IMR-90 (cell line): Measurements from ENCODE around the gene GRIN2D. TPM values are rescaled to one million over a fixed set of nuclear protein-coding genes. Genes with fewer than 3 reads are reported as not detected.

Experiments
- ATAC-seq: fragments of 200-7000 bp; cut with Tn5 transposase; 2 replicates; pipeline ENCODE4 v1.9.1; 2020; ENCODE audit warnings: low read depth, mild to moderate bottlenecking, moderate library complexity
- BruUV-seq: library from RNA; stranded (reverse); fragments of 400-500 nt; replicated peaks from 2 replicates; lab custom pipeline; 2021; lab: Mats Ljungman, UMichigan
- CTCF ChIA-PET: fragments of 300-600 bp; formaldehyde crosslinking; extraction: SDS; loops from one replicate; lab custom pipeline; 2021; ENCODE audit warnings: antibody characterized with exemption; lab: Yijun Ruan, JAX
- POLR2A ChIA-PET: fragments of 300-600 bp; sonication (Branson Sonifier 250); formaldehyde crosslinking; loops from one replicate; lab custom pipeline; 2022; ENCODE audit warnings: antibody characterized with exemption; ENCODE audit not compliant: unreplicated experiment; lab: Charles Lee
- DNase-seq: peaks from one replicate; pipeline ENCODE4 v3.0.0; 2013
- H2AFZ ChIP-seq: replicated peaks from 2 replicates; pipeline ENCODE3; 2013; ENCODE audit warnings: low read length, mild to moderate bottlenecking; ENCODE audit not compliant: poor library complexity
- H2AK5ac ChIP-seq: 2 replicates; pipeline ENCODE4 v1.6.1; 2013; ENCODE audit warnings: low read depth, low read length, inconsistent platforms
- H2AK9ac ChIP-seq: replicated peaks from 2 replicates; pipeline ENCODE3; 2013; ENCODE audit warnings: mild to moderate bottlenecking, low read depth, low read length, moderate library complexity; ENCODE audit not compliant: poor library complexity
- H2BK120ac ChIP-seq: 2 replicates; pipeline ENCODE4 v1.6.1; 2013; ENCODE audit warnings: low read depth, low read length, inconsistent platforms
- H2BK15ac ChIP-seq: 3 replicates; pipeline ENCODE4 v1.6.1; 2013; ENCODE audit warnings: low read depth, low read length, inconsistent platforms
- H2BK20ac ChIP-seq: 2 replicates; pipeline ENCODE4 v1.6.1; 2013; ENCODE audit warnings: low read depth, mild to moderate bottlenecking, inconsistent platforms, low read length, moderate library complexity
- H2BK5ac ChIP-seq: 2 replicates; pipeline ENCODE4 v1.6.1; 2013; ENCODE audit warnings: mild to moderate bottlenecking, low read depth, low read length, inconsistent platforms; ENCODE audit not compliant: poor library complexity, severe bottlenecking
- H3K14ac ChIP-seq: replicated peaks from 2 replicates; pipeline ENCODE4 v1.6.1; 2013; ENCODE audit warnings: low read depth, low read length, inconsistent platforms
- H3K18ac ChIP-seq: 2 replicates; pipeline ENCODE4 v1.6.1; 2013; ENCODE audit warnings: low read depth, low read length, control low read depth
- H3K23ac ChIP-seq: 2 replicates; pipeline ENCODE4 v1.6.1; 2013; ENCODE audit warnings: low read depth, low read length, inconsistent platforms
- H3K27ac ChIP-seq: 2 replicates; pipeline ENCODE4 v1.5.1; 2013; ENCODE audit warnings: mild to moderate bottlenecking, control low read depth, low read length; ENCODE audit not compliant: insufficient read depth
- H3K27me3 ChIP-seq: 2 replicates; pipeline ENCODE4 v1.6.1; 2013; ENCODE audit warnings: low read length; ENCODE audit not compliant: control insufficient read depth, insufficient read depth
- H3K36me3 ChIP-seq: 2 replicates; pipeline ENCODE4 v1.6.1; 2013; ENCODE audit warnings: low read length, mixed read lengths; ENCODE audit not compliant: control insufficient read depth, insufficient read depth
- H3K4ac ChIP-seq: 2 replicates; pipeline ENCODE4 v1.6.1; 2013; ENCODE audit warnings: low read depth, low read length, inconsistent platforms
- H3K4me1 ChIP-seq: 2 replicates; pipeline ENCODE4 v1.6.1; 2013; ENCODE audit warnings: low read length, mixed read lengths; ENCODE audit not compliant: control insufficient read depth, insufficient read depth
- H3K4me2 ChIP-seq: 2 replicates; pipeline ENCODE4 v1.6.1; 2013; ENCODE audit warnings: low read depth, mild to moderate bottlenecking, control low read depth, low read length, moderate library complexity
- H3K4me3 ChIP-seq: 2 replicates; pipeline ENCODE4 v1.5.1; 2013; ENCODE audit warnings: low read depth, mild to moderate bottlenecking, control low read depth, low read length, moderate library complexity; ENCODE audit not compliant: insufficient read depth
- H3K56ac ChIP-seq: 2 replicates; pipeline ENCODE4 v1.6.1; 2013; ENCODE audit warnings: low read length, inconsistent platforms; ENCODE audit not compliant: insufficient read depth; ENCODE audit errors: extremely low read depth
- H3K79me1 ChIP-seq, 2 experiments: 2 replicates each; pipeline ENCODE4 v1.6.1; 2013; ENCODE audit warnings: low read length in 2 of 2, inconsistent platforms in 1 of 2, low read depth in 1 of 2
- H3K9ac ChIP-seq: 2 replicates; pipeline ENCODE4 v1.6.1; 2013; ENCODE audit warnings: low read depth, low read length, control low read depth
- H3K9me1 ChIP-seq: 2 replicates; pipeline ENCODE4 v1.6.1; 2013; ENCODE audit warnings: low read length, inconsistent platforms; ENCODE audit not compliant: insufficient read depth
- H3K9me3 ChIP-seq: 2 replicates; pipeline ENCODE4 v1.6.1; 2013; ENCODE audit warnings: low read length; ENCODE audit not compliant: control insufficient read depth, insufficient read depth
- H4K20me1 ChIP-seq: 2 replicates; pipeline ENCODE4 v1.6.1; 2013; ENCODE audit warnings: low read length, inconsistent platforms; ENCODE audit not compliant: insufficient read depth
- H4K5ac ChIP-seq: 2 replicates; pipeline ENCODE4 v1.6.1; 2013; ENCODE audit warnings: mild to moderate bottlenecking, low read depth, low read length, control low read depth
- H4K8ac ChIP-seq, 2 experiments: 2 replicates each; pipeline ENCODE4 v1.6.1; 2013; ENCODE audit warnings: low read depth in 2 of 2, low read length in 2 of 2, control low read depth in 1 of 2, inconsistent platforms in 1 of 2
- H4K91ac ChIP-seq: 2 replicates; pipeline ENCODE4 v1.6.1; 2013; ENCODE audit warnings: low read depth, low read length, inconsistent platforms; ENCODE audit not compliant: insufficient read depth
- BHLHE40 ChIP-seq: fragments of 150-350 bp; IDR thresholded peaks from 2 replicates; pipeline ENCODE4 v1.6.1; 2016; ENCODE audit warnings: mild to moderate bottlenecking, low read depth, low read length
- CEBPB ChIP-seq: IDR thresholded peaks from 2 replicates; pipeline ENCODE4 v1.6.1; 2012; ENCODE audit warnings: low read depth, low read length, improper control_type of control experiment
- CTCF ChIP-seq: conservative IDR thresholded peaks from 2 replicates; pipeline ENCODE4 v1.5.1; 2012; ENCODE audit warnings: mild to moderate bottlenecking, low read depth, low read length, improper control_type of control experiment
- MAZ ChIP-seq: IDR thresholded peaks from 2 replicates; pipeline ENCODE4 v1.6.1; 2012; ENCODE audit warnings: low read depth, mild to moderate bottlenecking, low read length, improper control_type of control experiment, moderate library complexity, borderline replicate concordance
- NFE2L2 ChIP-seq: fragments of 150-350 bp; IDR thresholded peaks from 2 replicates; pipeline ENCODE4 v1.6.1; 2016; ENCODE audit warnings: low read depth, mild to moderate bottlenecking, low read length
- RAD21 ChIP-seq: IDR thresholded peaks from 2 replicates; pipeline ENCODE4 v1.6.1; 2012; ENCODE audit warnings: low read length, improper control_type of control experiment
- RCOR1 ChIP-seq: IDR thresholded peaks from 2 replicates; pipeline ENCODE4 v1.6.1; 2012; ENCODE audit warnings: mild to moderate bottlenecking, low read length, improper control_type of control experiment; ENCODE audit not compliant: insufficient replicate concordance
- SMC3 ChIP-seq: fragments of 150-350 bp; IDR thresholded peaks from 2 replicates; pipeline ENCODE4 v1.6.1; 2016; ENCODE audit warnings: low read depth, mild to moderate bottlenecking, antibody characterized with exemption, low read length, moderate library complexity
- WGBS, 2 experiments: methylation state at CpG; one replicate each; pipeline versions ENCODE4 v1.1.5 to v1.1.7; 2013; ENCODE audit warnings: missing lambda C conversion rate in 2 of 2; ENCODE audit not compliant: insufficient read length in 1 of 2; ENCODE audit errors: extremely low coverage in 2 of 2; 5-methylcytosine and 5-hydroxymethylcytosine counted together
- dilution Hi-C: fragments of 300-500 bp; cut with HindIII; formaldehyde crosslinking; loops from one replicate; pipeline ENCODE4 v1.14.3; 2018; ENCODE audit warnings: low sequenced_read_pairs; ENCODE audit not compliant: unreplicated experiment
- in situ Hi-C: fragments of 300-500 bp; cut with MboI; formaldehyde crosslinking; loops from 3 replicates; pipeline ENCODE4 v1.14.3; 2019; ENCODE audit warnings: low sequenced_read_pairs, inconsistent platforms, mixed read lengths
- intact Hi-C: fragments of 100-400 bp; cut with micrococcal nuclease; formaldehyde crosslinking; loops from 2 replicates; pipeline ENCODE4 v1.10.0; 2022
- polyA plus RNA-seq, 3 experiments: library from polyadenylated mRNA; depleted of rRNA; stranded (reverse); fragments of >200 nt; gene quantifications; 2 replicates each; pipeline ENCODE4 v1.2.3, GENCODE V29; 2012; ENCODE audit warnings: low replicate concordance in 1 of 3
- total RNA-seq: library from RNA; depleted of rRNA; stranded (reverse); fragments of >200 nt; gene quantifications from 2 replicates; pipeline ENCODE4 v1.2.3, GENCODE V29; 2012

GRIN2D gene
- total and polyA plus RNA-seq, 2 of the 4 experiments (the other 2 are of a cell fraction), result under 0.01 to 0.24 TPM

- Histone ChIP-seq H3K23ac (no peak overlapping the region), H3K9me3 (no peaks in the 10 kb centered on the region), H3K27me3 (no peaks in the 10 kb centered on the region), H2BK15ac (no peak overlapping the region), H3K18ac (no peak overlapping the region), H4K91ac (no peak overlapping the region), H2AFZ (peak overlapping the region; percentile 47), H3K14ac (no peak overlapping the region), H3K27ac (no peak overlapping the region), H2BK5ac (no peak overlapping the region), H3K4me1 (no peaks in the 10 kb centered on the region), H4K8ac (no peak overlapping the region), H3K36me3 (no peaks in the 10 kb centered on the region), H3K56ac (no peak overlapping the region), H3K4me2 (no peak overlapping the region), H3K9ac (no peak overlapping the region), H3K9me1 (peaks cover 10% of the 10 kb centered on the region; the same call in 1 of the 2 replicates), H3K4ac (no peak overlapping the region), H2AK9ac (no peak overlapping the region), H4K20me1 (no peaks in the 10 kb centered on the region), H3K4me3 (no peak overlapping the region), H3K79me1 (no peaks in the 10 kb centered on the region), H2BK20ac (no peak overlapping the region), H4K5ac (no peak overlapping the region), H2AK5ac (no peak overlapping the region), H2BK120ac (no peak overlapping the region)
- CTCF ChIA-PET, result interaction anchor here (0.5 kb wide), 1 partner anchor 29 kb away, joined by 3 read pairs; a partner anchor contains a TSS
- POLR2A ChIA-PET, result no interaction called here
- WGBS, 2 experiments, result 38% methylated on average over 4 of the region's 8 CpGs; no CpG with 5 or more reads in 1 of the 2 experiments
- peak; percentile 84 for ATAC-seq
- in situ Hi-C loops, result no loop called here
- dilution Hi-C loops, result no loop called here
- TF ChIP-seq SMC3 (peak; percentile 57), RAD21 (peak; percentile 51), CEBPB (no peak), NFE2L2 (no peak), RCOR1 (no peak), BHLHE40 (no peak), MAZ (peak; percentile 47; the same call in 1 of the 2 replicates), CTCF (peak; percentile 59)
- DNase-seq, result peak; percentile 26
- BruUV-seq, result no TSS peak
- intact Hi-C loops, result no loop called here
Measured at GRCh38 chr19:48351341-48351752, 42.1 kb upstream of the GRIN2D start.
